Embryonic facial prominence (tissue), 1 donor: ENCODE results near the gene LRRC25.

ENCODE experiments used
- DNase-seq: peaks from one replicate; pipeline ENCODE4 v3.0.0-alpha.2; 2016; ENCODE audit errors: extremely low spot score

The LRRC25 gene

GRCh38 chr19:18435842-18436670 lies 38.6 kb upstream of the LRRC25 start:
- no peak for DNase-seq

GRCh38 chr19:18435178-18435841 lies 37.9 kb upstream of the LRRC25 start:
- DNase-seq, result no peak

- DNase-seq, result no peak
Measured at GRCh38 chr19:18434411-18435175, 37.2 kb upstream of the LRRC25 start.

DNA sequence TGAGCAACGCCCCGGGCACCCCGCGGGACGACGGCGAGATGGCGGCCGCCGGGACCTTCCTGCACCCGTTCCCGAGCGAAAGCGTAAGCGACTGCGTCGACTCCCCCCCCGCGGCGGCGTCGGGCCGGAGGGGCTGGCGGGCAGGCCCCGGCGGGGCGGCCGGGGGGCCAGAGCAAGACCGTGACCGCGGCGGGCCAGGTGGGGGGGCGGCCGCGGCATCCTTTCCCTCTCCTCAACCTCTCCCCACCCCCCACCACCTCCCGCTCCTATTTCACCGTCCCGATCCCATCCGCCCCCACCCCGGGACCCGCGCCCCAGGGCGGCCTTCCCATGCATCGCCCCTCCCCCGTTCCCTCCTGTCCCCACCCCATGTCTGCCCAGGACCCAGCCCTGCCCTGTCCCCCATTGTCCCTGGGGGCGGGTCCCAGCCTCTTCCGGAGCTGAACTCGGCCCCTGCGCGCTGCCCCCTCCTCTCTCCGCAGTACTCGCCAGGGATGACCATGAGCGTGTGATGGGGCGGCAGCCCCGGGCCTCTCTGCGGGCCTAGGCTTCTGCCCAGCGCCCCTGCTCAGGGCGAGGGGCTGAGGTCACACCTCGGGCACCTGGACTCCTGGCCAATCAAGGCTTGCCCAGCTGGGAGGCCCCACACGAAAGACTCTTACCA lies 36.4 kb upstream of the LRRC25 start:
- DNase-seq, result no peak

- no peak for DNase-seq
Measured at GRCh38 chr19:18433015-18433691, 35.7 kb upstream of the LRRC25 start.

- DNase-seq, result no peak
Measured at GRCh38 chr19:18432275-18433014, 35.0 kb upstream of the LRRC25 start.

GRCh38 chr19:18431351-18432197 lies 34.2 kb upstream of the LRRC25 start:
- no peak for DNase-seq

DNA sequence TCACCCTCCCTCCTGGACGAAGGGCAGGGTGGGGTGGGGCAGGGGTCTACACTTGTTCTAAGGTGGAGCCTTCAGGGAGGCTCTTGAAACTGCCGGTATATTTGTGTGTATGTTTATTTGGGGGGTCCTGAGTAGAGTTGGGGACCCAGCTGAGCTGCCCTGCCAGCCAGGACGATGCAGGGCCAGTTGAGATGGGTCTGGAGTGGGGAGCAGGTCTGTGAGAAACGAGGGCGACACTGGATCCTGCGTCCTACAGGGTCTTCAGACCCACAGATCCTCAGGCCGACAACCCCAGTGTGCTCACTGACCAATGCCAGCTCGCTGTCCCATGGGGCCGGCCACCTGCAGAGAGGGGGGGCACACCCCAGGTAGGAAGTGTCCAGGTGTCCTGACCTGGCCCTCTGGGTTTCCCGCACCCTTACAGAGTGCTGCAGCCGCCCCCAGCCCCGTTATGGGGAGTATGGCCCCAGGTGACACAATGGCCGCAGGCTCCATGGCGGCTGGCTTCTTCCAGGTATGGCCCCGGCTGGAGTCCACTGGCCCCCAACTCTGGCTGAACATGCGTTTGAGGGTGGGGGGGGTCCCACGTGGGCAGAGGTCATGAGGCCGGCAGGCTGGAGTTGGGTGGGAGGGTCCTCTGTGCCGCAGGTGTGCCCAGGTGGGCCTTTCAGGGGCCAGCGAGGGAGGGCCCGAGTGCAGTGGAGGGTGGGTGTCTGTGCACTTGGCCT lies 33.2 kb upstream of the LRRC25 start:
- DNase-seq, result no peak

DNA sequence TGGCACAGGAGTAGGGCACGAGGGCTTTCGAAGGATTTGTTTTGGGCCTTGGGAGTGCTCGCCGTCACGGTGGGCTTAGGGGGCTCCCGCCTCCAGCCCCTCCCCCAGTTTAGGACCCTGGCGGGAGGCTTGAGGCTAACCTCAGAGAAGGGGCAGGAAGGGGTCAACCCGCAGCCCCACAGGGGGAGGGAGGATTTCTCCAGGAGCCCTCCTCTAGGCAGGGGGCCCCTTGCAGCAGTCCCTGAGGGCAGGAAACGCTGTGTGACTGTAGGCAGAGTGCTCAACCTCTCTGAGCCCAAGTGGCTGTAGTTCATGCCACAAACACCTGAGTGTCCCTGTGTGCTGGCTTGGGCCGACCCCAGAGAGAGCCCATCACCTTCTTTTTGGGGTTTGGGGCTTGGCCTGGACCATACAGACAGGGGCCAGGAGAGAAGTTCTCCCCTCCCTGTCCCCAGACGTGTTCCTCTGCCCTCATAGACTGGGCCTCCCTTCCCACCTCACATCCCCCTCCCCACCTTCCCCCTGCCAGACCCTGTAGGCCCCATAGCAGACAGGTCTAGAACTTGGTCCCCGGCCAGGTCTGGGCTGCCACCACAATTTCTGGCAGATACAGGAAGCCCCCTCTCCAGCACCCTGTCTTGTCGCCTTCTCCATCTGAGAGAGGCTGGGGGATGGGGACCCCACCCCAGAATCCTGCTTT lies 32.4 kb upstream of the LRRC25 start:
- no peak for DNase-seq

DNA sequence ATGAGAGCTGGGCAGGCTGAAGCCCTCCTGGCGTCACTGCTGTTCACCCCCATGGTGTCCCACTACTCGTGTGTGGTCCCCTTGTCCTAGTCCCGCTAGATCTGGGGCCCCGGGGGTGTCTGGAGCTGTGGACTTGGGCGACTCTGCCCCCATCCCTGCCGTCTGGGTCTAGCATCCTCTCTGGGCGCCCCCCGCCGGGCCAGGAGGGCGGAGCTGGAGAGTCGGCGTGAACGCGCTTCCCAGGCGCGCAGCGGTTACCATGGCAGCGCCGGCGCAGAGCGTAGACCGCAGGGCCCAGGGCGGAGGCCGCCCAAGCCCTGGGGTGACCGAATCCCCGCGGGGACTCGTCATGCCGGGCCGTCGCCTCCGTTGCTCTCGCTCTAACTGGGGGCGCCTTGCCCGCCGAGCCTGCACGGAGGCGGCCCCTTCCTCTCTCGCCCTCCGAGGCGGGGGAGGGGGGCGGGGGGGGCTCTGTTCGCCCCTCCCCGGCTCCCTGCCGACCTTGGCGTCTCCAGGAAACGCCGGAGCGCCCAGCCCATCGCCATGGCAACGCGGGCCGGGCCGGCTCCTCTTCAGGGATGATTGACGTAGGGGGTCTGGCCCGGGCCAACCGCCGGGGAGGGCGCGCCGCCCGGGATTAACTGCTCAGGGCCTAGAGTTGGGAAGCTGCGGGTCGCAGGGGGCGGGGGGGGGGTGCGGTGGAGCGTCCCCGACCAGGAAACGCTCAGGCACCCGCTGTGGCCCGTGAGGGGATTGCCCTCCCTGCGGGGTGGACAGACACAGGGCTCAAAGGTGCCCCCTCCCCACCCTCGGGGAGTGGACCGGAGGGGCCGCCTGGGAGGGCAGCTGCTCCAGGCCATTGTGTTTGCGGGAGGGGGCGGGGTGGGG lies 31.6 kb upstream of the LRRC25 start:
- DNase-seq, result no peak

DNA sequence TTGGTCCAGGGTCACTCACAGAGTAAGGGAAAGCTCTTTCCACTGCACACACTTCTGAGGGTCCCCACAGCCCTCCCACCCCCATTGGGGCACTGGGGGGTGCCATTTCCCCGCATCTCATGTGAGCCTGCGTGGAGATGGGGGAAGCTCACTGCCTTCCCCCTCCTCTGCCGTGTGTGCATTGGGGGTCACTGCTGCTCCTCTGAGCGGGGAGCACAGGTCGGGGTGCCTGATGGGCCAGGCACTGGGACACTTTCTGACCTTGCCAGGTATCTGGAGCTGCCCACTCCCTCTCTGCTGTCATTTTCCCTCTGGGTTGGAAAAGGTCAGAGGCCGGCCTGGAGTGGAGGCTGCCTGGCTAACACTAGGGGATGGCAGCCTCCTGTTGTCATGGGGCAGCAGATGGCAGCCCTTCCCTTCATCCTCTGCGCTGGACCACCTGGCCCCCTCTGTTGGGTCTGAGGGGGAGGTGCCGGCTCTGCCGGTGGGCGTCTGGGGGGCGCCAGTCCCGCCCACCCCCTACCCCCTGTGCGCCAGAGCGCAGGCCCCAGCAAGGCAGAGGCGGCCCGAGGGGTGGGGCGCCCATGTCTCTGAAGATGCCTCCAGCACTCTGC lies 30.9 kb upstream of the LRRC25 start:
- no peak for DNase-seq

DNA sequence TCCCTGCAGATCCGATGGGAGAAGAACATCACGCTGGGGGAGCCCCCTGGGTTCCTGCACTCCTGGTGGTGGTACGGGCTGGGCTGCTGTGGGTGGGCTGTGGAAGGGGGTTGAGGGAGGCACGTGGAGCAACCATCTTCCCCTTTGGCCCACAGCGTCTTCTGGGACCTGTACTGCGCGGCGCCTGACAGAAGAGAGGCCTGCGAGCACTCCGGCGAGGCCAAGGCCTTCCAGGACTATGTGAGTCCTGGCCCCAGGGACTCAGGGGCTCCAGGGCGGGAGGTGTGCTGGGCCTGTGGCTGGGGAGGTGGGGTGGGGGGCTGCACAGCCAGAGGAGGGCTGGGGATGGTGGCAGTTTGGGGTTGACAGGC lies 30.3 kb upstream of the LRRC25 start:
- no peak for DNase-seq

DNA sequence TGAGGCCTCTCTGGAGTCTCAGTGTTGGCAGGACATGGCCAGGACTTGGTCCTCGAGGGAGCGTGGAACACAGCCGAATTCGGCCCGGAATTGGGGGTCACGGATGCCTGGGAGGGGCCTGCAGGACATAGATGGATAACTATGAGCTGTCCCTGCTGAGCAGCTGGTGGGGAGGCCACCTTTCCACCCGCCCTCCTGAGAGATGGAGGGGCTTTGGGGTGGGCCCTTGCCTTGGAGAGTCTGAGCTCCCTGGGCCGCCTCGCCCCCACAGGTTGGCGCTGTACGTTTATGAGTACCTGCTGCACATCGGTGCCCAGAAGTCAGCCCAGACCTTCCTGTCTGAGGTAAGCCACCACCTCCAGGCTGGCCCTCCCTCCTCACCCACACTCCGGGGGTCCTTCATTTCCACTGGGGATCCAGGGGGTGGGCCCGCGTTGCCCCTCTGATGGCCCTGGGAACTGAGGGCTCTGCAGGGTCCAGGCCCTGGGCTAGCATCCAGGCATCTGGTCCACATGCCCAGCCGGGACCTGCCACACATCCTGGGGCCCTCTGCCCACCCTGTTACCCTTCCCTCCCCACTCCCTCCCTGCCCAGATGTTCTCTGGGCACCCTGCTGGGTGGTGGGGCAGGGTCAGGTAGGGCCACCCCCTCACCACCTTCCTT lies 29.8 kb upstream of the LRRC25 start:
- DNase-seq, result no peak

GRCh38 chr19:18426416-18426767 lies 29.0 kb upstream of the LRRC25 start:
- no peak for DNase-seq

GRCh38 chr19:18425515-18426415 lies 28.3 kb upstream of the LRRC25 start:
- DNase-seq, result no peak
